ENCODE data around the gene SLC2A8.

DNA sequence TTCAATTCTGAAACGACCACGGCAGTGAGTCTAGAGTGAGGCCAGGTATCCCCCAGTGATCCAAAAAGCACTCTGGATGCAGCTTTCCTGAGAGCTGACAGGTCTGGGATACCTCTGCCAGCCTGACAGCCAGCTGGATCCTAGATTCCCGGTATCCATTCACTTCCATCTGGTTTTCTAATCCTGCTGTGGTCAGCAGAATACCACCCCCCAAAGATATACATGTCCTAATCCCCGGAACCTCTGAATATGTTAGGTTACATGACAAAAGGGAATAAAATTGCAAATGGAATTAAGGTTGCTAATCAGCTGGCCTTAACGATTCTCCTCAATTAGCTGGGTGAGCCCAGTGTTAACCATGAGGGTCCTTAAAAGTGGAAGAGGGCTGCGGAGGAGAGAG, 25.8 kb downstream of the SLC2A8 start:
- TF ChIP-seq, protein P1, sequence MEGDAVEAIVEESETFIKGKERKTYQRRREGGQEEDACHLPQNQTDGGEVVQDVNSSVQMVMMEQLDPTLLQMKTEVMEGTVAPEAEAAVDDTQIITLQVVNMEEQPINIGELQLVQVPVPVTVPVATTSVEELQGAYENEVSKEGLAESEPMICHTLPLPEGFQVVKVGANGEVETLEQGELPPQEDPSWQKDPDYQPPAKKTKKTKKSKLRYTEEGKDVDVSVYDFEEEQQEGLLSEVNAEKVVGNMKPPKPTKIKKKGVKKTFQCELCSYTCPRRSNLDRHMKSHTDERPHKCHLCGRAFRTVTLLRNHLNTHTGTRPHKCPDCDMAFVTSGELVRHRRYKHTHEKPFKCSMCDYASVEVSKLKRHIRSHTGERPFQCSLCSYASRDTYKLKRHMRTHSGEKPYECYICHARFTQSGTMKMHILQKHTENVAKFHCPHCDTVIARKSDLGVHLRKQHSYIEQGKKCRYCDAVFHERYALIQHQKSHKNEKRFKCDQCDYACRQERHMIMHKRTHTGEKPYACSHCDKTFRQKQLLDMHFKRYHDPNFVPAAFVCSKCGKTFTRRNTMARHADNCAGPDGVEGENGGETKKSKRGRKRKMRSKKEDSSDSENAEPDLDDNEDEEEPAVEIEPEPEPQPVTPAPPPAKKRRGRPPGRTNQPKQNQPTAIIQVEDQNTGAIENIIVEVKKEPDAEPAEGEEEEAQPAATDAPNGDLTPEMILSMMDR (IDR thresholded peaks at IDR 0.05; ENCODE audit: low read depth, low read length) = no peak
- TF ChIP-seq POLR2A (IDR thresholded peaks at IDR 0.05; ENCODE audit: extremely low read depth, insufficient read length) = no peak
